HK-2 (cell line): ENCODE results near the gene UTP11.
A peak's percentile ranks its signal among the peaks of the same experiment; 100 is the strongest.

Experiments
- DNase-seq: peaks from one replicate; pipeline ENCODE4 v3.0.0-alpha.2; 2018; ENCODE audit not compliant: unreplicated experiment

The UTP11 gene

GRCh38 chr1:38046333-38046883, 33.9 kb downstream of the UTP11 start, which contains the start of gene POU3F1:
TSS of gene POU3F1 (minus strand) at chr1:38046793. CDS start at chr1:38046743, 50 bp downstream.
- peak; percentile 13 for DNase-seq

GRCh38 chr1:38046884-38047602, 34.5 kb downstream of the UTP11 start:
- peak; percentile 82 for DNase-seq

- DNase-seq, result no peak
Measured at GRCh38 chr1:38047603-38048141, 35.1 kb downstream of the UTP11 start.

GRCh38 chr1:38050397-38051078, 38.0 kb downstream of the UTP11 start:
- peak; percentile 26 for DNase-seq

- DNase-seq, result no peak
Measured at GRCh38 chr1:38051079-38051543, 38.6 kb downstream of the UTP11 start.

GRCh38 chr1:38052750-38053415, 40.3 kb downstream of the UTP11 start:
- no peak for DNase-seq

GRCh38 chr1:38053416-38054091, 41.0 kb downstream of the UTP11 start:
- DNase-seq, result no peak

GRCh38 chr1:38055398-38055797, 42.9 kb downstream of the UTP11 start:
- no peak for DNase-seq

GRCh38 chr1:38055965-38056364, 43.4 kb downstream of the UTP11 start:
- DNase-seq, result no peak

GRCh38 chr1:38059635-38060250, 47.2 kb downstream of the UTP11 start:
- DNase-seq, result no peak

- no peak for DNase-seq
Measured at GRCh38 chr1:38060498-38060897, 48.0 kb downstream of the UTP11 start.

- no peak for DNase-seq
Measured at GRCh38 chr1:38061290-38061689, 48.8 kb downstream of the UTP11 start.

GRCh38 chr1:38061883-38062328, 49.4 kb downstream of the UTP11 start:
- DNase-seq, result no peak

GRCh38 chr1:38062361-38063288, 50.1 kb downstream of the UTP11 start:
- no peak for DNase-seq

- no peak for DNase-seq
Measured at GRCh38 chr1:38063616-38064015, 51.1 kb downstream of the UTP11 start.

- peak; percentile 69 for DNase-seq
Measured at GRCh38 chr1:38064197-38064903, 51.8 kb downstream of the UTP11 start.

- DNase-seq, result no peak
Measured at GRCh38 chr1:38068220-38068979, 55.9 kb downstream of the UTP11 start.

GRCh38 chr1:38068980-38069340, 56.4 kb downstream of the UTP11 start:
- DNase-seq, result no peak
